Panc1 (cell line): ENCODE data around the gene ERC2.

ENCODE experiments used
- CTCF ChIP-seq: fragments of 450-650 bp; IDR thresholded peaks from 2 replicates; pipeline ENCODE4 v1.5.1; 2017; ENCODE audit warnings: mild to moderate bottlenecking
- POLR2AphosphoS5 ChIP-seq: IDR thresholded peaks from 2 replicates; pipeline ENCODE4 v1.6.1; 2012; ENCODE audit warnings: mild to moderate bottlenecking, low read depth, low read length, moderate library complexity
- SIN3A ChIP-seq: IDR thresholded peaks from 2 replicates; pipeline ENCODE4 v1.6.1; 2012; ENCODE audit warnings: low read depth, mild to moderate bottlenecking, low read length, moderate library complexity, borderline replicate concordance; ENCODE audit not compliant: insufficient read depth

GRCh38 chr3:56406826-56407515, 61.3 kb downstream of the ERC2 start:
- TF ChIP-seq CTCF (no peak), SIN3A (no peak), POLR2AphosphoS5 (no peak)
